ENCODE results near the gene CDC42BPA.

DNA sequence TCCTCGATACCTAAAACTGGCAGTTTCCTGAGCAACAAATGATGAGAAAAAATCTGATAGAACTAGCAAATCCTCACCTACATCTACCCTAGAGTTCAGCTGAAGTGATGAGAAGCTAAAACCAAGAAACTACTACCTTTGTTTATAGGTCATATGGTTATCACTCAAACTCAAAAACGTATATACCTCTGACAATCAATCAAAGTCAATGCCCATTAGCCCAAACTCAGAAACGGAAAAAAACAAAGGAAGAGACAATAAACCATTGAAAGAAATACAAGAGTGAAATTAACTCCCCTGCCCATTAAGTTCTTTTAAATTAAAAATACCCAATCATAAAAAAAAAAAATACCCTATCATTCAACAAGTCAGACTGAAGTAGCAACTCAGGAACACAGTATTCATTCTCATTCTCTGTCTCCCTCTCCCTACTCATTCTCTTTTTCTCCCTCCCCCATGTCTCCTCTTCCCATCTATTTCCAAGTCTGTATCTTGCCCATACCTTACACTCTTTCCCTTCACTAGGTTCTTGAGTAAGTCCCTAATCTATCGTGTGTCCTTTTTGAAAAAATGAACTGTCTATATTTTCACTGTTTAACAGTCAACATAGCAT is 6.8 kb downstream of the CDC42BPA start:
- TF ChIP-seq EZH2 (IDR thresholded peaks at IDR 0.05) = no peak
- no peak for TF ChIP-seq POLR2AphosphoS5 (IDR thresholded peaks at IDR 0.05; ENCODE audit: borderline replicate concordance, low read depth, low read length)
- no peak for TF ChIP-seq FOXP2 (optimal IDR thresholded peaks at IDR 0.05; ENCODE audit: control extremely low read depth, extremely low read length, insufficient read depth)

Measured in SK-N-MC (cell line).